ENCODE measurements around the gene ADCY2. TPM values are rescaled to one million over a fixed set of nuclear protein-coding genes. Genes with fewer than 3 reads are reported as not detected.

Gene ADCY2
- total RNA-seq, 1 donor from 2014 or later: 0.59 TPM

- Histone ChIP-seq H3K27ac (no peak overlapping the region), H3K4me3 (peak overlapping the region; percentile 60), H3K27me3 (ENCODE audit: low read depth) (peaks cover 22% of the 10 kb centered on the region), H3K4me1 (peaks cover 25% of the 10 kb centered on the region), H3K36me3 (no peaks in the 10 kb centered on the region), H3K9me3 (no peaks in the 10 kb centered on the region)
- TF ChIP-seq CTCF (IDR thresholded peaks at IDR 0.05): no peak
- DNase-seq (no peak), ATAC-seq (peak; percentile 29 to 39)
- intact Hi-C loops (cut with DNase I): no loop called here
Observed at GRCh38 chr5:7849681-7850394, 453.9 kb downstream of the ADCY2 start.

GRCh38 chr5:7850395-7851239, 454.7 kb downstream of the ADCY2 start, which contains the start of gene CFAP90:
Gene CFAP90 (minus strand): TSS chr5:7851133. CDS start chr5:7851021, 112 bp downstream.
- peak; percentile 20 for TF ChIP-seq CTCF (IDR thresholded peaks at IDR 0.05)
- Histone ChIP-seq H3K4me3 (peak within 1 kb of the TSS; percentile 60), H3K27me3 (ENCODE audit: low read depth) (peaks cover 18% of the 10 kb centered on the region), H3K36me3 (no peaks in the 10 kb centered on the region), H3K4me1 (peaks cover 25% of the 10 kb centered on the region), H3K27ac (peak within 1 kb of the TSS; percentile 18), H3K9me3 (no peaks in the 10 kb centered on the region)
- peak; percentile 82 for DNase-seq
- intact Hi-C loops (cut with DNase I): no loop called here
- peak; percentile 88 to 90 for ATAC-seq

- Histone ChIP-seq H3K4me1 (peaks cover 25% of the 10 kb centered on the region), H3K27me3 (ENCODE audit: low read depth) (peaks cover 17% of the 10 kb centered on the region), H3K9me3 (no peaks in the 10 kb centered on the region), H3K27ac (no peak overlapping the region), H3K36me3 (no peaks in the 10 kb centered on the region), H3K4me3 (peak overlapping the region; percentile 60)
- intact Hi-C loops (cut with DNase I): no loop called here
- ATAC-seq: no peak
- DNase-seq: no peak
- no peak for TF ChIP-seq CTCF (IDR thresholded peaks at IDR 0.05)
Observed at GRCh38 chr5:7851240-7851592, 455.3 kb downstream of the ADCY2 start.

- ATAC-seq (peak; percentile 47 to 67), DNase-seq (no peak)
- Histone ChIP-seq H3K4me3 (peak overlapping the region; percentile 60), H3K9me3 (no peaks in the 10 kb centered on the region), H3K36me3 (no peaks in the 10 kb centered on the region), H3K4me1 (peaks cover 25% of the 10 kb centered on the region), H3K27me3 (ENCODE audit: low read depth) (peaks cover 17% of the 10 kb centered on the region), H3K27ac (no peak overlapping the region)
- intact Hi-C loops (cut with DNase I): no loop called here
- TF ChIP-seq CTCF (IDR thresholded peaks at IDR 0.05): no peak
Observed at GRCh38 chr5:7851617-7852289, 455.8 kb downstream of the ADCY2 start.

- H3K4me1 ChIP-seq: peaks cover 25% of the 10 kb centered on the region
- no peaks in the 10 kb centered on the region for H3K9me3 ChIP-seq
- TF ChIP-seq CTCF (IDR thresholded peaks at IDR 0.05): no peak
- H3K27ac ChIP-seq: no peak overlapping the region
- H3K36me3 ChIP-seq: peaks cover 4% of the 10 kb centered on the region
- peaks cover 17% of the 10 kb centered on the region for H3K27me3 ChIP-seq (ENCODE audit: low read depth)
- intact Hi-C loops (cut with DNase I): no loop called here
- no peak for DNase-seq
- H3K4me3 ChIP-seq: no peak overlapping the region
- no peak for ATAC-seq
Observed at GRCh38 chr5:7852542-7852941, 456.6 kb downstream of the ADCY2 start.
